ENCODE data around the gene PPP3CB.

The PPP3CB gene

DNA sequence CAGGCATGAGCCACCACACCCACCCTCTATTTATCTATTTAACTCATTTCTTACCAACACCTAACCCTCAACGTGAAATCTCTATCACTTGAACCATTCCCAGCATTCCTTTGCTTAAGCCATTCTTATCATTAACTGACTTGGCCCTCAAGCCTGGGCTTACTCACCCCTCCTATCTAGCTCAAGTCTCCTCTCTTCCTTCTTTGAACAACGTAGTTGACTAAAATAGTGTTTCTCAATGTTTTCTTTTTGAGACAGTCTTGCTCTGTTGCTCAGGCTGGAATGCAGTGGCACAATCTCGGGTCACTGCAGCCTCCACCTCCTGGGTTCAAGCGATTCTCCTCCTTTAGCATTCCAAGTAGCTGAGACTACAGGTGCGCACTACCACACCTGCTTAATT lies 89.0 kb downstream of the PPP3CB start:
- TF ChIP-seq, protein P1, sequence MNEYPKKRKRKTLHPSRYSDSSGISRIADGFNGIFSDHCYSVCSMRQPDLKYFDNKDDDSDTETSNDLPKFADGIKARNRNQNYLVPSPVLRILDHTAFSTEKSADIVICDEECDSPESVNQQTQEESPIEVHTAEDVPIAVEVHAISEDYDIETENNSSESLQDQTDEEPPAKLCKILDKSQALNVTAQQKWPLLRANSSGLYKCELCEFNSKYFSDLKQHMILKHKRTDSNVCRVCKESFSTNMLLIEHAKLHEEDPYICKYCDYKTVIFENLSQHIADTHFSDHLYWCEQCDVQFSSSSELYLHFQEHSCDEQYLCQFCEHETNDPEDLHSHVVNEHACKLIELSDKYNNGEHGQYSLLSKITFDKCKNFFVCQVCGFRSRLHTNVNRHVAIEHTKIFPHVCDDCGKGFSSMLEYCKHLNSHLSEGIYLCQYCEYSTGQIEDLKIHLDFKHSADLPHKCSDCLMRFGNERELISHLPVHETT (tag by site-specific recombination; IDR thresholded peaks at IDR 0.05) = no peak
- TF ChIP-seq, protein P2, sequence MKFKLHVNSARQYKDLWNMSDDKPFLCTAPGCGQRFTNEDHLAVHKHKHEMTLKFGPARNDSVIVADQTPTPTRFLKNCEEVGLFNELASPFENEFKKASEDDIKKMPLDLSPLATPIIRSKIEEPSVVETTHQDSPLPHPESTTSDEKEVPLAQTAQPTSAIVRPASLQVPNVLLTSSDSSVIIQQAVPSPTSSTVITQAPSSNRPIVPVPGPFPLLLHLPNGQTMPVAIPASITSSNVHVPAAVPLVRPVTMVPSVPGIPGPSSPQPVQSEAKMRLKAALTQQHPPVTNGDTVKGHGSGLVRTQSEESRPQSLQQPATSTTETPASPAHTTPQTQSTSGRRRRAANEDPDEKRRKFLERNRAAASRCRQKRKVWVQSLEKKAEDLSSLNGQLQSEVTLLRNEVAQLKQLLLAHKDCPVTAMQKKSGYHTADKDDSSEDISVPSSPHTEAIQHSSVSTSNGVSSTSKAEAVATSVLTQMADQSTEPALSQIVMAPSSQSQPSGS (tag by site-specific recombination; IDR thresholded peaks at IDR 0.05; ENCODE audit: low read depth) = no peak
- TF ChIP-seq ZFP3 (tag by site-specific recombination; IDR thresholded peaks at IDR 0.05; ENCODE audit: low read depth) (no peak), ZNF391 (tag by site-specific recombination; IDR thresholded peaks at IDR 0.05; ENCODE audit: borderline replicate concordance, low read depth) (no peak), KLF1 (tag by site-specific recombination; IDR thresholded peaks at IDR 0.05) (no peak), KLF10 (tag by site-specific recombination; IDR thresholded peaks at IDR 0.05) (no peak), ZNF202 (tag by site-specific recombination; IDR thresholded peaks at IDR 0.05; ENCODE audit: borderline replicate concordance) (no peak), ZNF248 (tag by site-specific recombination; IDR thresholded peaks at IDR 0.05) (no peak), ZNF664 (tag by site-specific recombination; IDR thresholded peaks at IDR 0.05) (no peak), ZNF548 (tag by site-specific recombination; IDR thresholded peaks at IDR 0.05) (no peak), ZSCAN30 (tag by site-specific recombination; IDR thresholded peaks at IDR 0.05) (no peak), ZNF114 (tag by site-specific recombination; IDR thresholded peaks at IDR 0.05) (no peak)
- TF ChIP-seq, protein P3, sequence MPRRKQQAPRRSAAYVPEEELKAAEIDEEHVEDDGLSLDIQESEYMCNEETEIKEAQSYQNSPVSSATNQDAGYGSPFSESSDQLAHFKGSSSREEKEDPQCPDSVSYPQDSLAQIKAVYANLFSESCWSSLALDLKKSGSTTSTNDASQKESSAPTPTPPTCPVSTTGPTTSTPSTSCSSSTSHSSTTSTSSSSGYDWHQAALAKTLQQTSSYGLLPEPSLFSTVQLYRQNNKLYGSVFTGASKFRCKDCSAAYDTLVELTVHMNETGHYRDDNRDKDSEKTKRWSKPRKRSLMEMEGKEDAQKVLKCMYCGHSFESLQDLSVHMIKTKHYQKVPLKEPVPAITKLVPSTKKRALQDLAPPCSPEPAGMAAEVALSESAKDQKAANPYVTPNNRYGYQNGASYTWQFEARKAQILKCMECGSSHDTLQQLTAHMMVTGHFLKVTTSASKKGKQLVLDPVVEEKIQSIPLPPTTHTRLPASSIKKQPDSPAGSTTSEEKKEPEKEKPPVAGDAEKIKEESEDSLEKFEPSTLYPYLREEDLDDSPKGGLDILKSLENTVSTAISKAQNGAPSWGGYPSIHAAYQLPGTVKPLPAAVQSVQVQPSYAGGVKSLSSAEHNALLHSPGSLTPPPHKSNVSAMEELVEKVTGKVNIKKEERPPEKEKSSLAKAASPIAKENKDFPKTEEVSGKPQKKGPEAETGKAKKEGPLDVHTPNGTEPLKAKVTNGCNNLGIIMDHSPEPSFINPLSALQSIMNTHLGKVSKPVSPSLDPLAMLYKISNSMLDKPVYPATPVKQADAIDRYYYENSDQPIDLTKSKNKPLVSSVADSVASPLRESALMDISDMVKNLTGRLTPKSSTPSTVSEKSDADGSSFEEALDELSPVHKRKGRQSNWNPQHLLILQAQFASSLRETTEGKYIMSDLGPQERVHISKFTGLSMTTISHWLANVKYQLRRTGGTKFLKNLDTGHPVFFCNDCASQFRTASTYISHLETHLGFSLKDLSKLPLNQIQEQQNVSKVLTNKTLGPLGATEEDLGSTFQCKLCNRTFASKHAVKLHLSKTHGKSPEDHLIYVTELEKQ (tag by site-specific recombination; IDR thresholded peaks at IDR 0.05; ENCODE audit: borderline replicate concordance) = no peak
- no peaks in the 10 kb centered on the region for H3K4me1 ChIP-seq (ENCODE audit: control insufficient read depth, insufficient read depth, low read length)
- ChIA-PET POLR2A (interaction anchor here (0.6 kb wide), 1 partner anchor 10 kb away, joined by 3 read pairs; no protein-coding TSS in a partner anchor), CTCF (interaction anchor here (0.8 to 1.0 kb wide), 2 partner anchors 9 to 143 kb away, joined by 3 read pairs; no protein-coding TSS in a partner anchor)
- no peak overlapping the region for H3K4me3 ChIP-seq (ENCODE audit: low read depth, low read length)
- H3K36me3 ChIP-seq (ENCODE audit: control insufficient read depth in 2 of 2, insufficient read depth in 1 of 2, low read length in 2 of 2) = peaks cover 4 to 6% of the 10 kb centered on the region in 2 experiments; a peak in 2 of 3 replicates
- H3K27ac ChIP-seq (ENCODE audit: extremely low read depth, low read depth, low read length) = no peak overlapping the region
- no peaks in the 10 kb centered on the region for H3K9me3 ChIP-seq (ENCODE audit: control insufficient read depth, insufficient read depth, low read depth, low read length)

DNA sequence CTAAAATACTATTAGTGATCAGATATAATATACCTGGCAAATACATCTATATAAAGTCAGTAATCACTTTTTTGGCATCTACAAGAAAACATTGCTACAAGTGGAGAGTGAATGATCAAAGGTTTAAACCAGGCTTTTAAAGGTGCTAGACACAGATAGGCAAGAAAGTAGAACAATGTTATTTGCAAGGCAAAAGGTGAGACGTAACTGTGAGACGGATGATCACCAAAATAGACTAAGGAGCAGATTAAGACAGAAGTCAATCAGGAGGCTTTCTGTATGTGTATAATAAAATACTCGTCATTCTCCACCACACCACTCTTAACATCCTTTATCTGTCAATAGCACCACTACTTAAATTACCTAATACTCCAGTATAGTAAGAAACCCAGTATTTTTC lies 90.3 kb downstream of the PPP3CB start:
- Histone ChIP-seq H3K9me3 (ENCODE audit: control insufficient read depth, insufficient read depth, low read depth, low read length) (no peaks in the 10 kb centered on the region), H3K36me3 (ENCODE audit: control insufficient read depth in 2 of 2, insufficient read depth in 1 of 2, low read length in 2 of 2) (peaks cover 5 to 9% of the 10 kb centered on the region in 2 experiments; a peak in 2 of 3 replicates), H3K27ac (ENCODE audit: extremely low read depth, low read depth, low read length) (no peak overlapping the region), H3K4me3 (ENCODE audit: low read depth, low read length) (no peak overlapping the region), H3K4me1 (ENCODE audit: control insufficient read depth, insufficient read depth, low read length) (no peaks in the 10 kb centered on the region)
- ChIA-PET CTCF (no interaction called here), POLR2A (no interaction called here)
- no peak for TF ChIP-seq ZNF354C (tag by site-specific recombination; IDR thresholded peaks at IDR 0.05; ENCODE audit: borderline replicate concordance, low read depth)
- TF ChIP-seq ZNF670 (tag by site-specific recombination; IDR thresholded peaks at IDR 0.05; ENCODE audit: low read depth) = no peak
- no peak for TF ChIP-seq ZNF629 (tag by site-specific recombination; IDR thresholded peaks at IDR 0.05)
- TF ChIP-seq ZNF48 (tag by site-specific recombination; IDR thresholded peaks at IDR 0.05) = no peak
- TF ChIP-seq ZSCAN30 (tag by site-specific recombination; IDR thresholded peaks at IDR 0.05) = no peak
- TF ChIP-seq ZNF114 (tag by site-specific recombination; IDR thresholded peaks at IDR 0.05) = no peak
- no peak for TF ChIP-seq MYNN (tag by site-specific recombination; IDR thresholded peaks at IDR 0.05; ENCODE audit: borderline replicate concordance)
- no peak for TF ChIP-seq ZNF530 (tag by site-specific recombination; IDR thresholded peaks at IDR 0.05; ENCODE audit: low read depth)
- TF ChIP-seq ZNF768 (tag by site-specific recombination; IDR thresholded peaks at IDR 0.05) = no peak
- no peak for TF ChIP-seq ZNF138 (tag by site-specific recombination; IDR thresholded peaks at IDR 0.05; ENCODE audit: borderline replicate concordance)
- TF ChIP-seq FEZF1 (tag by site-specific recombination; IDR thresholded peaks at IDR 0.05) = no peak
- TF ChIP-seq, protein P4, sequence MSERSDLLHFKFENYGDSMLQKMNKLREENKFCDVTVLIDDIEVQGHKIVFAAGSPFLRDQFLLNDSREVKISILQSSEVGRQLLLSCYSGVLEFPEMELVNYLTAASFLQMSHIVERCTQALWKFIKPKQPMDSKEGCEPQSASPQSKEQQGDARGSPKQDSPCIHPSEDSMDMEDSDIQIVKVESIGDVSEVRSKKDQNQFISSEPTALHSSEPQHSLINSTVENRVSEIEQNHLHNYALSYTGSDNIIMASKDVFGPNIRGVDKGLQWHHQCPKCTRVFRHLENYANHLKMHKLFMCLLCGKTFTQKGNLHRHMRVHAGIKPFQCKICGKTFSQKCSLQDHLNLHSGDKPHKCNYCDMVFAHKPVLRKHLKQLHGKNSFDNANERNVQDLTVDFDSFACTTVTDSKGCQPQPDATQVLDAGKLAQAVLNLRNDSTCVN (tag by site-specific recombination; optimal IDR thresholded peaks at IDR 0.05) = no peak
- no peak for TF ChIP-seq SETDB1 (IDR thresholded peaks at IDR 0.05; ENCODE audit: insufficient read length, low read length)
- TF ChIP-seq ZBTB1 (tag by site-specific recombination; IDR thresholded peaks at IDR 0.05) = no peak
- no peak for TF ChIP-seq ZNF24 (tag by site-specific recombination; IDR thresholded peaks at IDR 0.05)
- no peak for TF ChIP-seq ZNF10 (tag by site-specific recombination; IDR thresholded peaks at IDR 0.05)
- TF ChIP-seq ZNF571 (tag by site-specific recombination; IDR thresholded peaks at IDR 0.05) = no peak

Measured in HEK293 (cell line).